AG09309 (cell line): ENCODE measurements around the gene VAV3.
"Not testable (repeated sequence)": the region's sequence is repeated elsewhere in the genome, so short reads cannot be mapped to it uniquely, and the experiment has no call there.

Source experiments
- DNase-seq: peaks from one replicate; pipeline ENCODE4 v3.0.0-alpha.2; 2010; ENCODE audit warnings: low read depth
- H3K4me3 ChIP-seq: 2 replicates; pipeline ENCODE4 v1.5.1; 2011; ENCODE audit warnings: mild to moderate bottlenecking, low read depth, low read length, moderate library complexity; ENCODE audit not compliant: control insufficient read depth
- CTCF ChIP-seq: IDR thresholded peaks from 2 replicates; pipeline ENCODE4 v1.5.1; 2011; ENCODE audit warnings: mild to moderate bottlenecking, low read depth, low read length, inconsistent platforms; ENCODE audit not compliant: insufficient read depth, control insufficient read depth; ENCODE audit errors: missing control alignments

VAV3 gene

GRCh38 chr1:107704911-107705310 is 260.1 kb downstream of the VAV3 start:
- DNase-seq, result no peak
- H3K4me3 ChIP-seq, result no peak overlapping the region
- TF ChIP-seq CTCF, result no peak

GRCh38 chr1:107702946-107703571 is 261.9 kb downstream of the VAV3 start:
- TF ChIP-seq CTCF, result no peak
- H3K4me3 ChIP-seq, result no peak overlapping the region
- DNase-seq, result no peak

- H3K4me3 ChIP-seq, DNase-seq: not testable (repeated sequence)
Measured at GRCh38 chr1:107700651-107701050, 264.3 kb downstream of the VAV3 start.

GRCh38 chr1:107698161-107698560 is 266.8 kb downstream of the VAV3 start:
- no peak overlapping the region for H3K4me3 ChIP-seq
- DNase-seq, result no peak
- TF ChIP-seq CTCF, result no peak

- DNase-seq, result no peak
- H3K4me3 ChIP-seq, result no peak overlapping the region
- no peak for TF ChIP-seq CTCF
Measured at GRCh38 chr1:107695341-107695740, 269.6 kb downstream of the VAV3 start.

- no peak for DNase-seq
- TF ChIP-seq CTCF, result no peak
- H3K4me3 ChIP-seq, result no peak overlapping the region
Measured at GRCh38 chr1:107692580-107693345, 272.2 kb downstream of the VAV3 start.

- H3K4me3 ChIP-seq, result no peak overlapping the region
- no peak for TF ChIP-seq CTCF
- no peak for DNase-seq
Measured at GRCh38 chr1:107691540-107691939, 273.4 kb downstream of the VAV3 start.
